ENCODE data around the gene NINL.
A peak's percentile ranks its signal among the peaks of the same experiment; 100 is the strongest.
"Not testable (repeated sequence)": the region's sequence is repeated elsewhere in the genome, so short reads cannot be mapped to it uniquely, and the experiment has no call there.

Gene NINL

DNA sequence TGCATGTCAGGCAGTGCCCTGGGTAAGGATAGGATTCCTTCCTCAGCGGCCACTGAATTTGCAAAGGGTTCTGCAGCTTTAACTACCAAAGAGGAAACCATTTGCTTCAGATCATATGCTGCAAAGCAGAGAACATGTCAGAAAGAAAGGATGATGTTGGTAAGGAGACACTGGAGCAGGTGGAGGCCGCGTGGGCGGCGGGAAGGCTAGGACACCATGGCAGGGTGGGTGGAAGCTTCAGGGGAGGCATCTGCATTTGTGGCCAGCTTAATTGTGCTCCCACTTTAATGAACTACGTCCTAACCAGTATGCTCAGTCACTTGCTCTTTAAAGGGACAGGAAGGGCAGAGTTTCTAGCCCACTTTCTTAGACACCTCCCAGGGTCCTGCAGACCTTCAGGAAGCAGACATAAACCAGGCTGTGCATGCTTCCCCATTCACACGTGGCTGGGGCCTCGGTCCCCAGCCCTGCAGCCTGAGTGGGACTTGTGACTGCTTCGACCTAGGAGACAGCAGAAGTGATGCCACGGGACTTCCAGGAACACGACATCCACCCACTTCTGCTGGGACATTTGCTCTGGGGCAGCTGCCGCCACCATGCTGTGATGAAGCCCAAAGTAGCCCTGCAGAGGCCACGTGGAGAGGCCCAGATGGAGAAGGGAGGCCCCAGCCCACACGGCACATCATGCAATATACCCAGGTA lies 101.7 kb downstream of the NINL start:
- DNase-seq, result no peak

DNA sequence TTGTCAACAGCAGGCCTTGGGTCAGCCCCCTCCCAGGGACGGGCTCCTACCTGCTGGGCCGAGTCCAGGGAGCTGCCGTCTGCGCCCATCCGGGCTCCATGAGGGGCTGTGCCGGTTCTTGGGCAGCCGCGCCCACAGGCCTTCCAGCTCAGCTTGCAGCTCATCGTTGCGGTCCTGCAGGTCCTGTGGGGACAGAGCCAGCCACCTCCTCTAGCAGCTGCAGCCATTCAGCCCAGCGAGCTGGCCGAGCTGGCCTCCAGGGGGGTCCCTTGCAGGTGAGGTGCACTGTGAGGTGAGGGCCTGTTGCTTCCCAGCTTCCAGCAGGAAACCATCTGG lies 103.4 kb downstream of the NINL start:
- no peak for DNase-seq

DNA sequence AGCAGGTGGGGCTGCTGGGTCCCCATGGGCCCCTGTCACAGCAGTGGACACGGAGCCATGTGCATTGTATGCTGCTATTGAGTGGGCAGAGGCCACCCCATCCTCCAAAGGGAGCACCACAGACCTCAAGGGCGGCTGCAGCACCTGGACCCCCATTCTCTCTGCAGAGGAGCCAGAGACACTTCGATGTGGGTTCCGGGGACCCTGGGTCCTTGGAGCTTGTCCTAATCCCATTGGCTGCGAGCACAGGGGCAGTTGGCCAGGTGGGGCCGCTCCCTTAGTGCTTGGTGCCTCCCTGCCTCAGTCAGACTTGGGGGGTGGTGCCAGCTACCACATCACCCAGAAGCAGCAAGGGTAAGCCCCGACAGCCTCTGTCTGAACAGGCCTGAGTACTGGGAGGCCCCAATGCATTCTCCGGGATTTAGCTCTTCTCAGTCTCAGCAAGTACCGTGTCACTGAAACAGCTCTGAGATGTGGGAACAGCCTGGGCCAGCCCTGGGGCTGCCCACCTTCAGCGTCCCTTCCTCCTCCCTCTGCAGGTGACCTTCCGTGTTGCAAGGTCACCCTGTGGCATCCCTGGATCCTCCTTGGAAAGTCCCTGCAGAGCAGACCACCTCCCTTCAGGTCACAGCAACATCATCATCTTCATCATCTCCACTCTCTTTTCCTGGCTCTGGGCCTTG lies 104.0 kb downstream of the NINL start:
- no peak for DNase-seq

GRCh38 chr20:25480797-25481196 lies 104.5 kb downstream of the NINL start:
- DNase-seq, result no peak

GRCh38 chr20:25480156-25480555 lies 105.2 kb downstream of the NINL start:
- no peak for DNase-seq

DNA sequence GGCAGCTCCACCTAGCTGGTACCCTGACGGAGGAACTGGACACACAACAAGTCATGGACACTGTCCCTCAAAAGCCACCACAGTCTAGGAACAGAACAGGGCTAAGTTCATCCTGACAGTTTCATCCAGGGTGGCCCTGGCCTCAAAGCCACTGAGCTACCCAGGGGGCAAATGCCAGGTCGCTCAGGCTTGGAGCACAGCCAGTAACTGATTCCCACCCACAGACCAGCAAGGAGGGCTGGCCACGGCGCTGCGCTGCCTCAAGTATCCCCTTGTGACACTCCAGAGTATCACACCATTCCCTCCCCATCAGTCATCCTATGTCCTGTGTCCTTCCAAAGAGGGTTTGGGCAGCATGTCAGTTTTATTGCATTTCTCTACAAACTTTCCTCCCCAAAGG lies 105.7 kb downstream of the NINL start:
- DNase-seq, result no peak

DNA sequence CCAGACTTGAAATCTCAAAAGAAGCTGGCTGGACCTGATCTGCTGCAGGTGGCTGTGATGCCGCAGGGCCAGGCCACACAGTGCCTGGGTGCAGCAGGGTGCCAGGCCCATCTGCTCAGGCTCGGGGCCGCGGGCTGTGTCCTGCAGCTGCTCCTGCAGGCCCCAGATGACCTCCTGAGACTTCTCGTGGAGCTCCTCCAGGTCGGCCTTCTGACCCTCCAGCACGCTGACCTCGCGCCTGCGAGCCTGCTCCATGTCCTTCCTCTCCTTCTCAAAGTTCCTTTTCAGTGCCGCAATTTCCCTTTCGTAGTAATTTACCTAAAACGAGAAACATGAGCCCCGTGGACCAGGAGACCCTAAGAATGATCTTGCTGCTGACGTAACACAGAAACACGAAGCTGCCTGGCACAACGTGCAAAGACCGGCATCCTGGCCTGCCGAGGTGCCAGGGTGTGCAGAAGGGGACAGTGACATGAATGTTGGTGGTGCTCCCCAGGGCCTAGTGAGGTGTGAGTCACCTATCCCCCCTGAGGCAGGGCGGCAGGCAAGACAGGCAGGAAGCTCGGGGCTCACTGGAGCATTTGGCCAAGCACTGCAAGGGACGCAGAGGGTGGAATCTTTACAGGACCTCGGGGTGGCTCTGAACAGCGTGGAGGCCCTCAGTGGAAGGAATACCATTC lies 106.3 kb downstream of the NINL start:
- DNase-seq, result no peak

DNA sequence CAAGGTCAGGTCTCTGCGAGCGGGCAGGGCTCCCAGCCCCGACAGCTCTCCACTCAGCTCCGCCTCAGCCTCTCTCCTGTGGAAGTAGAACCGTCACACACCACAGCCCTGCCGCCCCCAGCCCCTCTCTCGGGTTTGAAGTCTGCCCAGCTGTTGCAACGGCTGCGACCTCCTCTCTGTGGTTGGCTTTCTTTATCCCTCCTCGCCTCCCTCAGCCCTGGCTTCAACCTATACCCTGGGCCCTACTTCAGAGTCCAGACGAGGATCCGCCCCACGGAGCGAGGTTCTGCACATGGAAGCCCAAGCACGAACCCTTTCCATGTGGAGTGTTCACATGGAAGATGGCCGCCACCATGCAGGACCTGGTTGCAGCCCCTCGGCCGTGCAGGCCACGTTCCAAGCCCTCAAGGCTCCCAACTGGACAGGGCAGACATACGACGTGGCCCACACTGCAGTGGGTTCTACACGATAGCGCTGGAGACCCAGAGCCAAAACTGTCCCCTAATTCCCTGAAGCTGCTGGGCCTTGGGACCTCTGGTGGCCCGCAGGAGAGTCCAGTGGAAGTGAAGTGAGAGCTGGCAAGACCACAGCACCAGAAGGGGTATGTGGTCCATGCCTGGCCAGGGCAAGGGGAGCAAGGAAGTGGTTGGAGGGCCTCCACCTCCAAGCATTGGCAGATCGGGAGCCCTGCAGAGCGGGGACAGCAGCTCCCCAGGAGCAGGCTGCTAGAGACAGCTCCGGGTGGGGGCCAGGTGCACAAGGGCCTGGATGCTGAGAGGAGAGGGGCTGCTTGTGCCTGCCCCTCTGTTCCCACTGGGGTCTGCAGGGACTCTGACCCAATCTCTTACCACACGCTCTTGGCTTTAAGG lies 108.1 kb downstream of the NINL start:
- DNase-seq, result no peak

DNA sequence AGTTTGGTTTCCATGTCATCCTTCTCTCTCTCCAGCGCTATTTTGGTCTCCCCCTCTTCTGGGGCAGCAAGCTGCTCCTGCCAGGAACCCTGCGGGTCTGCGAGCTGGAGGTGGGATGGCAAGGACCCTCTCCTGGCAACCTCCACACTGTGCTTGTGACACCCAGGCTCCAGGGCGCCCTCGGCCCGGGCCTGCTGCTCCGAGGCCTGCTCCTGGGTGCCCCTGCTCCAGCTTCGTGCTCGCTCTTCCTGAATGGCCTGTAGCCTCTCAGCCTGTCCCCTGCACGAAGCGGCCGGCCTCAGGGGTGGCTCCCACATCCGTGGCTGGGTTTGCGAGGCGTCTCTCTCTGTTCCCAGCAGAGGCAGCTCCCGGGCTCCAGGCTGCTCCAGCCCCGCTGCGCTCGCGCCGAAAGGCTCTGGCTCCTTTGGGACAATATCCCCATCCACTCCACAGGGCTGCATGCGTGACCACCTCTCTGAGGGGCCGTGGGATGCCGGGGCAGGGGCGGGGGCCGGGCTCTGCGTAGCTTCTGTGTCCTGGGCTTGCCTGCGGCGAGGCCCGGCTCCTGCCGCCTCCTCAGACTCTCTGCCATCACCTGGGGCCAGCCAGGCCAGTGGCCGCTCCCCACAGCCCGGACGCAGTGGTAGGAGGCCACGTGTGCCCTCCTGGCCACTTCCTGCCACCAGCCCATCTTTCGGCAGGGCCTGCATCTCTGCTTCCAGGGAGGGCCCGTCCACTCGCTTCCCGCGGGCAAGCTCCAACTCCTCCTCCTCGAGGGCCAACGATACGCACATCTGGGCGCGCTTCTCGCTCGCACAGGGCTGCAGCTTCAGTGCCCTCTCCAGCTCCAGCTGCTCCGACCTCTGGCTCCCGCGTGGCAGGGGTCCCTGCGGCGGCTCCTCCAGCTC lies 109.0 kb downstream of the NINL start:
- no peak for DNase-seq

GRCh38 chr20:25473297-25473696 lies 112.0 kb downstream of the NINL start:
- not testable (repeated sequence) for DNase-seq

DNA sequence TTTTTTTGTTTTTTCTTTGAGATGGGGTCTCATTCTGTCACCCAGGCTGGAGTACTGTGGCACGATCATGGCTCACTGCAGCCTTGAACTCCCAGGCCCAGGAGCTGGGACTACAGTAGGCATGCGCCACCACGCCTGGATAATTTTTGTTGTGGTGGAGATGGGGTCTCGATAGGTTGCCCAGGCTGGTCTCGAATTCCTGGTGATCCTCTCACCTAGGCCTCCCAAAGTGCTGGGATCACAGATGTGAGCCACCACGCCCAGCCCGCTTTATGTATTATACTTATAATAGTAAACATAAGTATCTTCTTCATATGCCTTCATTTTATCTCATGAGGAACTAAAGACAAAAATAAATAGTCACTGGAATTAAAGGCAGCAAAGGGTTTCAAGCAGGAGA lies 114.3 kb downstream of the NINL start:
- no peak for DNase-seq

GRCh38 chr20:25470045-25470444 lies 115.3 kb downstream of the NINL start:
- DNase-seq, result peak; percentile 38

DNA sequence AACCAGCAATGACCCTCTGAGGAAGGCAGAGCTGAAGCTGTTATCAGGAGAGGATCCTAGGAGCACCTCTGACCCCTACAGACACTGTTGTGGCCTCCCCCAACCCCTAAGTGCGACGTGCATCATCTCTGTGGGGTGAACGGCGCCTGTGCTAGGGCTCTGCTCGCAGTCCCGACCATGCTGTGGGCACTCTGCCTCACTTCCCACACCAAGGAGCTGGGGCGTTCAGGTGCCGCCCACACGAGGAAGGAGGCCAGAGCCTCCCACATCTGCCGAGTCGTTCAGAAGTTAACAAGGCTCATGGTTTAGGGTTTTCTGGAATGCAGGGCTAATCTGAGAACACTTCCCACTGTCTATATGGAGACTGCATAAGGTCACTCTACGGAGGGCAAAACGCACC lies 115.8 kb downstream of the NINL start:
- no peak for DNase-seq

- no peak for DNase-seq
Observed at GRCh38 chr20:25468126-25469075, 116.9 kb downstream of the NINL start.

DNA sequence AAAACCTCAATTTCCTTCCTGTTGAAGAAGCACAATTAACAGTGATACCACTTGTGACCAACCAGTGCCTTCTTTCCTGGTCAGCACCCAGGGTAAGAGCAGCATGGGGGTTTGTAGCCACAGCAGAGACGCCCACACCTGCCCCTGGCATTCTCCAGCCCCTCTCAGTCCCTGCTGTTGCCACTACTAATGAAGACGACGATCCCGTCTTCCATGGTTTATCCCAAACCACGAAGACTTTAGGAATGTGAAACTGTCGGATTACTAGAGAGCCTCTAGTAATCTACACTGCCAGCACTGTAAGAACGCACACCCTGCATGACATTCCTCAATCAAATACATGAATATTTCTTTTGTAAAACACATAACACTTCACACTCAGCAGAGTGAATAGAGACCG lies 117.9 kb downstream of the NINL start:
- DNase-seq, result no peak

DNA sequence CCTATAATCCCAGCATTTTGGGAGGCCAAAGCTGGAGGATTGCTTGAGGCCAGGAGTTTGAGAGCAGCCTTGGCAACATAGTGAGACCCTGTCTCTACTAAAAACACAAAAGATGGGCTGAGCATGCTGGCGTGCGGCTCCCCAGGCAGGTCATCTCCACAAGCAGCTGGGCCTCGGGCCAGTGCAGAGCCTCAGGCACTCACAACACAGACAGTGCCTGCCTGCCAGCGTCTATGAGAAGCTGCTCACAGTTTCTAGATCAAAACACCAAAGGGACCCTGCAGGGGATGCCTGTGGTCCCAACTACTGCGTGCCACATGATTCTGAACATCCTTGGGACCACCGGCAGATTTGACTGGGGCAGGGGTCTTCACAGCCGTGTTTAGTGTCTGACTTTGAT lies 118.5 kb downstream of the NINL start:
- no peak for DNase-seq

DNA sequence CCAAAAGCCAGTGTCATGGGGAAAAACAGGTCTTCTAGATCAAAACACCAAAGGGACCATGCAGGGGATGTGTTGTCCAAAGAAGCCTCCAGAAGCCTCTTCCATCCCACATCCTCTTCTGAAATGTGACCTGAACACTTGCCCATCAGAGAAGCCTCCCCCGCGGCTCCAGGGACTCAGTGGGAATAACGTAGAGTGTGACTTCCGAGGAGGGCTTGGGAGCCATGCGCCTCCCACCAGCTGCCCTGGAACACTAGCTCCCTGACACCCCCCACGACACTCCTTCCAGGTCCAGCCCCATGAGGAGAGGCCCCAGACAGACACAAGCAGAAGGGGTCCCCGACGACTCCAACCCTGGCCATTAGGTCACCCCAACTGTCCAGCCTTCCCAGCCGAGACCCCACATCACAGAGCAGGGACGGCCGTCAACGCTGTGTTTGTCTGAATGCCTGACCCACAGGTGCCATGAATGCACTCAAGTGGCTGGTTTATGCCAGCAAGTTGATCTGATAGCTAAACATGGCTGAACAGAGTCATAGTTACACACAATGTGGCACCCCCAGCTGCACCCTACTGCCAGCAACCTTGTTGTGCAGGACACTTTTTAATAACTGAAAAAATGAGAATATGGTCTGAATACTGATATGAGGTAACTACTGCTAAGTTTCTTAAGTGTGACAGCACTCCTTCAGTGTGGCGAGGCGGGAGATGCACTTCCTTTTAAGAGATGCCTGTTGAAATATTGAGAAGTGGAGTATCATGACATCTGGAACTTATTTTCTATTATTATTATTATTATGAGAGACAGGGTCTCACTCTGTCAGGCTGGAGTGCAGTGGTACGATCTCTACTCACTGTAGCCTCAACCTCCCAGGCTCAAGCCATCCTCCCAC lies 119.8 kb downstream of the NINL start:
- DNase-seq, result no peak

GRCh38 chr20:25464501-25465242 lies 120.7 kb downstream of the NINL start:
- no peak for DNase-seq
